BLaER1 treated with 17β-estradiol and CSF1 and Interleukin-3, amounts not matched to agents 10 nM and 100 nM (cell line): ENCODE measurements around the gene AP5Z1.

Experiments
- H3K27ac ChIP-seq, 11 experiments: shearing (Covaris generic); formaldehyde crosslinking; 2 replicates each; pipeline ENCODE4 v1.8.1; 2022
- H3K27me3 ChIP-seq, 11 experiments: shearing (Covaris generic); formaldehyde crosslinking; 2 replicates each; pipeline ENCODE4 v1.8.1; 2022
- H3K36me3 ChIP-seq, 11 experiments: shearing (Covaris generic); formaldehyde crosslinking; 2 replicates each; pipeline ENCODE4 v1.8.1; 2022
- H3K4me1 ChIP-seq, 10 experiments: shearing (Covaris generic); formaldehyde crosslinking; 2 replicates each; pipeline ENCODE4 v1.8.1; 2022
- H3K4me2 ChIP-seq, 11 experiments: shearing (Covaris generic); formaldehyde crosslinking; 2 replicates each; pipeline ENCODE4 v1.8.1; 2022
- H3K4me3 ChIP-seq, 10 experiments: shearing (Covaris generic); formaldehyde crosslinking; 2 replicates each; pipeline ENCODE4 v1.8.1; 2022
- H3K9ac ChIP-seq, 11 experiments: shearing (Covaris generic); formaldehyde crosslinking; 2 replicates each; pipeline ENCODE4 v1.8.1; 2022
- H3K9me3 ChIP-seq, 11 experiments: shearing (Covaris generic); formaldehyde crosslinking; replicated peaks in 1 of 11; 2 replicates each; pipeline ENCODE4 v1.8.1; 2022
- H4K20me1 ChIP-seq, 11 experiments: shearing (Covaris generic); formaldehyde crosslinking; 2 replicates each; pipeline ENCODE4 v1.8.1; 2022
- Cebpa-rat ChIP-seq, 11 experiments: shearing (Covaris generic); IDR thresholded peaks; 2 replicates each; pipeline ENCODE4 v1.8.1; 2022

Gene AP5Z1

DNA sequence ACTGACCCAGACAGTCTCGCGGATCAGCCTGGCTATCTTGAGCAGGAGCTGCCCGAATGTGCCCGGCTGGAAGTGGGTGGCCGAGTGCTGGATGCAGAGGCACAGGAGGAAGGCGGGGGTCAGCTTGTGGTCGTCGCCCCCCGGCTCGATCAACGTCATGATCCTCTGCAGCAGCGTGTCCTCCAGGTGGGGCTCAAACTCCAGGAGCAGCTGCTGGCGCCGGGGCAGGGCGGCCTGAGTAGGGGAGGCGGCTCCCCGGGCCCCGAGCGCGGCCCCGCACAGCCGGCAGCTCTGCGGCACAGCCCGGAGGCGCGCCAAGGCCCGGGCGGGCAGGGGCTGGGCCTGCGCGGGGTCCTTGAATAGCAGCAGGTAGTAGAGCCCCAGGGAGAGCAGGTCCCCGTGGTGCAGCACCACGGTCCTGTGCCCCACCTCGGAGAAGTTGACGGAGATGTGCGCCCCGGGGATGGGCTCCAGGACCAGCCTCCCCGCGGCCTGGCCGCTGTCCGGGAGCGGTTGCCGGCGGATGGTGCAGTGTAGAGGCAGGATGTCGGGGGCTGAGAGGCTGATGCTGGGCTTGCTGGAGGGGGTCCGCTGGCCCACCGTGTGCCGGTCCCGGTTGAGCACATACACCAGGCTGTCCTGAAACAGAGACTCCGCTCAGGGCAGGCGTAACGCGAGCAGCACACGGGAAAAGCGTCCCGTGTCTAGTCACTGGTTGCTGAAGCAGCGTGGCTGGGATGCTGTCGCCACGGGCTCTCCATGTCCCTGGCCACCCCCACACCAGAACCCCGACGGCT lies 59.4 kb downstream of the AP5Z1 start:
- Histone ChIP-seq H3K4me3 (no peak overlapping the region), H3K36me3 (peaks cover 0 to 23% (median 6%) of the 10 kb centered on the region in 11 experiments; a peak in 9 of 22 replicates), H3K4me1 (peaks cover 22 to 53% (median 45%) of the 10 kb centered on the region in 10 experiments), H3K4me2 (no peak overlapping the region), H3K9me3 (no peaks in the 10 kb centered on the region), H3K27ac (no peak overlapping the region), H3K9ac (peak overlapping the region in 1 of 11 experiments; percentile 35; a peak in 1 of 22 replicates), H3K27me3 (peaks cover 0 to 31% (median 0%) of the 10 kb centered on the region in 11 experiments; a peak in 6 of 22 replicates), H4K20me1 (peaks cover 0 to 29% (median 21%) of the 10 kb centered on the region in 11 experiments; a peak in 14 of 22 replicates)
- no peak for TF ChIP-seq Cebpa-rat (IDR thresholded peaks at IDR 0.05)

DNA sequence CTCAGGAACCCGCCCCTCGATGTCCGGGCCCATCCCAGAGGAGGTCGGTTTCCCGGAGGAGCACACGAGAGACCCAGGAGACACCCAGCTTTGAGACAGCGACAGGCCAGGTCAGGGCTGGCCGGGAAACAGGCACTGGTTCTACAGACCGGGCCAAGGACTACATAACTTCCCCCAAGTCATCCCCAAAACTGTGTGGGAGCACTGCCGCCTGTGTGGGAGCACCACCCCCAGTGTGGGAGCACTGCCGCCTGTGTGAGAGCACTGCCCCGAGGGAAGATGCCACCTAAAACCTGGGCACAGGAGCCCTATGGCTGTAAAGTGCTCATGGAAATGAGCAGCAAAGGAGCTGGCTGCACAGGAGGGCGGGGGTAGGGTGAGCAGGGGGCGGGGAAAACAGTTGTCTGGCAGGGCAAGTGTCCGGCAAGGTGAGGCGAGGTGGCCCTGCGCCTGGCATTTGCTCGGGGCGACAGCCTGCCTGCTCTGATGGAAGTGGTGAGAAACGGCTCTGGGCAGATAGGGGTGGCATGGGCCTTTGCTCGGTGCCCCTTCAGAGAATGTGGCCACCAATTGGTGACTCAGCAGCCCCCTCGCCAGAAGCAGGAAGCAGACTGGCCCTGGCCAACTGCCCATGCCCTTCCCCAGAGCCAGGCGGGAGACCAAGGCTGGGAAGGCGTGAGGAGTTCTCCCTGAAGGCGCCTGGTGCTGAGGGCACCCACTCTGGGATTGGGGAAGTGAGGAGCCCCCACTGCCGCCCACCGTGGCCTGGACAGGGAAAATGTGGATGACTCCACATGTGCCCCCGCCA lies 60.2 kb downstream of the AP5Z1 start:
- H3K27ac ChIP-seq, result peak overlapping the region in 3 of 11 experiments; percentile 6 to 32 (median 29); a peak in 3 of 22 replicates
- peak overlapping the region in 5 of 11 experiments; percentile 9 to 52 (median 32); a peak in 4 of 22 replicates for H3K9ac ChIP-seq
- H3K9me3 ChIP-seq, result no peaks in the 10 kb centered on the region
- peaks cover 22 to 53% (median 50%) of the 10 kb centered on the region in 10 experiments for H3K4me1 ChIP-seq
- no peak for TF ChIP-seq Cebpa-rat (IDR thresholded peaks at IDR 0.05)
- peak overlapping the region in 10 of 11 experiments; percentile 30 to 94 (median 84); a peak in 19 of 22 replicates for H3K4me2 ChIP-seq
- H4K20me1 ChIP-seq, result peaks cover 0 to 31% (median 21%) of the 10 kb centered on the region in 11 experiments; a peak in 14 of 22 replicates
- H3K27me3 ChIP-seq, result peaks cover 0 to 31% (median 0%) of the 10 kb centered on the region in 11 experiments; a peak in 6 of 22 replicates
- H3K4me3 ChIP-seq, result no peak overlapping the region
- peaks cover 0 to 23% (median 6%) of the 10 kb centered on the region in 11 experiments; a peak in 9 of 22 replicates for H3K36me3 ChIP-seq

DNA sequence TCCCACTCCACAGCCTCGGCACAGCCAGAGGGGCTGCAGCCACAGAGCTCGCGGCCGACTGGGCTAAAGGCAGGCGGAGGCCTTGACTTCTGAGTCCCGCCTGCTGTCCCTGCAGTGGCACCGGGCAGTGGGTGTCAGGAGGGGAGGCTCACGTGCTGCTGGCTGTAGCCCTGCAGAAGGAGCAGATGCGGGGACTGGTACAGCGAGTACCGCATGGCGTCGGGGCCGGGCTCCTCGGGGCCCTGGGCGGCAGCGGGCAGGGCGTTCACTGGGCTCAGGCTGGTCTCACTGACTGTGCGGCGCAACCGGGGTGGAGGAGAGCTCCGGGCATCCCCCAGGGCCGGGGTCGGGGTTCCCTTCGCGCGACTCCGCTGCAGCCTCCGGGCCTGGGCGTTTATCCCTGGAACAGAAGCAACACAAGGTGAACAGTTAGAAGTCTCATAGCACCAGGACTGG lies 60.8 kb downstream of the AP5Z1 start:
- peak overlapping the region in 10 of 11 experiments; percentile 30 to 94 (median 84); a peak in 20 of 22 replicates for H3K4me2 ChIP-seq
- peaks cover 22 to 59% (median 54%) of the 10 kb centered on the region in 10 experiments for H3K4me1 ChIP-seq

DNA sequence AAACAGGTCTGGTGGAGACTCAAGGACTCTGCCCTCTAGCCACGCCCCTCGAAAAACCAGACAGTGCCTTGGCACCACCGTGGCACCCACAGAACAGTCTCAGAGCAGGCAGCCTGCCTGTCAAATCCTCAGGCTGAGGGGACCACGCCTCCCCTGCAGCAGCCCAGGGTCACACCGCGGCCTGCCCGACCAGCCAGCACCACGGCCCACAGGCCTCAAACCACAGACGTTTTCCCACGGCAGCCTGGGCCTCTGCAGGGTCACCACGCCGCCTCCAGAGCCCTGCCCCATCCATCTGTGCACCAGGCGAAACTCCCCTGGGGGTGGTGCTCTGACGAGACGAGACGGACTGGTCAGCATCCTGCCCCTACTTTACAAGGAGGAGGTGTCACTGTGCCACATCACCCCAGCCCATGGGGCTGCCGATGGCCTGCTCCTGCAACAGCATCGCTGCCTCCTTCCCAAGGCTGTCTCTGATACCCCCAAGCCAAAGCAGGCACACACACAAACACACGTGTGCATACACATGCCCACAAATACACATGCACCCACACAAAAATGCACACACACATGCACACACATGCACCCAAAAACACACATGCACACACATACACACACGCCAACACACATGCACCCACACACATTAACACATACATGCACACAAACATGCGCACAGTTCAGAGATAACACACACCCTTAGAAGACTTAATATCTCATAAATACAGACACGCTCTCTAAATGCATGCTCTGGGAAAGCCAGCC lies 61.8 kb downstream of the AP5Z1 start:
- H3K4me2 ChIP-seq, result peak overlapping the region; percentile 16 to 94 (median 83); a peak in 20 of 22 replicates
- H4K20me1 ChIP-seq, result peaks cover 0 to 31% (median 21%) of the 10 kb centered on the region in 11 experiments; a peak in 14 of 22 replicates
- no peak for TF ChIP-seq Cebpa-rat (IDR thresholded peaks at IDR 0.05)
- H3K4me3 ChIP-seq, result no peak overlapping the region
- H3K27me3 ChIP-seq, result peaks cover 0 to 38% (median 0%) of the 10 kb centered on the region in 11 experiments; a peak in 6 of 22 replicates
- H3K27ac ChIP-seq, result no peak overlapping the region
- peak overlapping the region in 3 of 11 experiments; percentile 28 to 52 (median 29); a peak in 5 of 22 replicates for H3K9ac ChIP-seq
- peaks cover 0 to 23% (median 6%) of the 10 kb centered on the region in 11 experiments; a peak in 9 of 22 replicates for H3K36me3 ChIP-seq
- H3K9me3 ChIP-seq, result no peaks in the 10 kb centered on the region
- H3K4me1 ChIP-seq, result peaks cover 22 to 69% (median 58%) of the 10 kb centered on the region in 10 experiments

More for the DNA sequence above, 60.8 kb downstream of the AP5Z1 start:
- H3K9me3 ChIP-seq, result no peaks in the 10 kb centered on the region
- TF ChIP-seq Cebpa-rat (IDR thresholded peaks at IDR 0.05), result no peak
- H3K9ac ChIP-seq, result peak overlapping the region in 6 of 11 experiments; percentile 9 to 52 (median 28); a peak in 5 of 22 replicates
- H3K36me3 ChIP-seq, result peaks cover 0 to 23% (median 6%) of the 10 kb centered on the region in 11 experiments; a peak in 9 of 22 replicates
- peaks cover 0 to 31% (median 21%) of the 10 kb centered on the region in 11 experiments; a peak in 14 of 22 replicates for H4K20me1 ChIP-seq
- peak overlapping the region in 3 of 11 experiments; percentile 6 to 32 (median 29); a peak in 3 of 22 replicates for H3K27ac ChIP-seq
- no peak overlapping the region for H3K4me3 ChIP-seq
- H3K27me3 ChIP-seq, result peaks cover 0 to 33% (median 0%) of the 10 kb centered on the region in 11 experiments; a peak in 6 of 22 replicates

DNA sequence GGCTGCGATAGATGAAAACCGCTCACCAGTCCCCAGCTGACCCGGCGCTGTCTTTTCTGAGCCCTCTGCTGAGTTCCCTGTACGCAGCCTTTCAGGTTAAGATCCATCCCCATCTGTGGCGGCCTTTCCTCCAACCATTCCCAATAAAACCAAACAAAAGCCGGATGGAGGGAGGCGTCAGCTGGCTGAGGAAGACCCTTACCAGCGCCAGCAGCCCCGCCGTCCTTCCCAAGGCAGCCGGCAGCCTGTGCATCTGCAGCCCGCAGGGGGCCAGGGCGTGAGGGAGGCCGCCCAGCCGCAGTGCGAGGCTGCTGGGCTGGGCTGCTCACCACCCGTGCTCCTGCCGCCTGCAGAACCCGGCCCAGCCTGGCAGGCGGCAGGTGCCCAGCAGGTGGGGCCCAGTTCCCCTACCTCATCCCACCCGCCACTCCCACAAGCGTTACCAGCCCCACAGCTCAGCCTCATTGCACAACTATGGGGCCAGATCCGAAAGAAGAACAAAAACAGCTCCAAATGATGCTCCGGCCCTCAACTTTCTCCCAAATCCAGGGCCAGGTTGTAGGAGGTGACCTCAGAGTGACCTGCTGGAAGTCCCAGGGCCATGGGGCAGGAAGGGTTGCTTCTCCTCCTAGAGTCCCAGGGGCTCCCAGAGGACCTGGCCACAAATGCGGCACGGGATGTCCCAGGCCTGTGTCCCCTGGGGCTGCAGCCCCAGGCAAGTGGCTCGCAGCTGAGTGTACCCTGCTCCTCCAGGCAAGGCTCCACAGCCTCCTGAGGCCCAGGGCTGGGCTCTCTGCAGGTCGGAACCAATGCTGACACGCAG lies 62.6 kb downstream of the AP5Z1 start:
- H3K4me3 ChIP-seq, result 0 out of 20 replicates have a peak overlapping the region, but pooled peaks of 1 of the 10 experiments have one; percentile 15
- peak overlapping the region in 2 of 11 experiments; percentile 2 to 8; a peak in 3 of 22 replicates for H3K27ac ChIP-seq
- H3K36me3 ChIP-seq, result peaks cover 0 to 23% (median 6%) of the 10 kb centered on the region in 11 experiments; a peak in 9 of 22 replicates
- peak overlapping the region; percentile 16 to 94 (median 83) for H3K4me2 ChIP-seq
- peak overlapping the region in 4 of 11 experiments; percentile 17 to 28 (median 24); a peak in 5 of 22 replicates for H3K9ac ChIP-seq
- H3K4me1 ChIP-seq, result peaks cover 22 to 69% (median 58%) of the 10 kb centered on the region in 10 experiments
- peaks cover 0 to 31% (median 21%) of the 10 kb centered on the region in 11 experiments; a peak in 14 of 22 replicates for H4K20me1 ChIP-seq
- H3K9me3 ChIP-seq, result no peaks in the 10 kb centered on the region
- peak in 7 of 11 experiments; percentile 16 to 75 (median 45); a peak in 8 of 22 replicates for TF ChIP-seq Cebpa-rat (IDR thresholded peaks at IDR 0.05)
- peaks cover 0 to 38% (median 0%) of the 10 kb centered on the region in 11 experiments; a peak in 6 of 22 replicates for H3K27me3 ChIP-seq

DNA sequence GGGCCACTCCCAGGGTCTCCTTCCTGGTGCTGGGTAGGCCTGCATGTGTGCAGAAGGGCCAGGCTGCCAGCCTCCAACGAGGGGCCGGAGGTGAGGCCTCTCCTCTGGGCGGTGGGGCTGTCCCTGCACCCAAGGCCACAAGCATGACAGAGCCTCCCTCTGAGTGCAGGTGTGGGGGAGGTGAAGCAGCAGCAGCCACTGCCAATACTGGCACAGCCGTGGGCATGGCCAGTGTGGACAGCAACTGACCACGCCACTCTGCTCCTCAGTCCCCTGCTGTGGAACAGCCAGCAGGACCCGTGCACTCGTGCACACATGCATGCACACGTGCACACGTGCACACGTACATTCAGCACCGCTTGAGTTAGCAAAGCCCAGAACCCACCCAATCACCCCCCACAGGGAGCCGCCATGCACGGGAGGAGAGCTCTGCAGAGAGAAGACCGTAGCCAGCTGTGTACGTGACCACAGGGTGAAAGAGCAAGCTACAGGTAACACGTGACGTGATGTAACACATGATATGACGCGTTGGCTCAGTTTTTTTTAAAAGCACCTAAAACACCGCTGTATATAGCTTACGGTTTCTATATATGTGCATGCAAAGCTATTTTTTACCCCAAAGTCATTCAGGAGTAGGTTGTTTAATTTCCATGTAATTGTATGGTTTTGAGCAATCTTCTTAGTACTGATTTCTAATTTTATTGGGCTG lies 63.4 kb downstream of the AP5Z1 start:
- peak overlapping the region; percentile 16 to 94 (median 83) for H3K4me2 ChIP-seq

More for the DNA sequence above, 63.4 kb downstream of the AP5Z1 start:
- H3K27me3 ChIP-seq, result peaks cover 0 to 38% (median 0%) of the 10 kb centered on the region in 11 experiments; a peak in 6 of 22 replicates
- H4K20me1 ChIP-seq, result peaks cover 0 to 31% (median 21%) of the 10 kb centered on the region in 11 experiments; a peak in 14 of 22 replicates
- peak overlapping the region in 2 of 11 experiments; percentile 2 to 8; a peak in 3 of 22 replicates for H3K27ac ChIP-seq
- no peaks in the 10 kb centered on the region for H3K9me3 ChIP-seq
- H3K36me3 ChIP-seq, result peaks cover 0 to 16% (median 3%) of the 10 kb centered on the region in 11 experiments; a peak in 9 of 22 replicates
- peaks cover 27 to 69% (median 61%) of the 10 kb centered on the region in 10 experiments for H3K4me1 ChIP-seq
- TF ChIP-seq Cebpa-rat (IDR thresholded peaks at IDR 0.05), result no peak
- H3K9ac ChIP-seq, result peak overlapping the region in 4 of 11 experiments; percentile 17 to 28 (median 24); a peak in 5 of 22 replicates
- H3K4me3 ChIP-seq, result 0 out of 20 replicates have a peak overlapping the region, but pooled peaks of 1 of the 10 experiments have one; percentile 15
